Activated CD4-positive, CD25-positive, alpha-beta regulatory T cell treated with anti-CD3 and anti-CD28 coated beads, Interleukin-2, amount 50 U/mL, for 24 hours (primary cell): ENCODE results near the gene ZNF398.
"Not testable (repeated sequence)": the region's sequence is repeated elsewhere in the genome, so short reads cannot be mapped to it uniquely, and the experiment has no call there.

Experiments
- ATAC-seq, 2 donors: fragments of 150-1000 bp; cut with Tn5 transposase; one replicate each; pipeline ENCODE4 v1.10.0; 2021; ENCODE audit warnings: mild to moderate bottlenecking in 1 of 2, moderate library complexity in 1 of 2

The ZNF398 gene

GRCh38 chr7:149147072-149147751, at the start of gene ZNF398:
ZNF398 (plus strand) TSS chr7:149147453; CDS start chr7:149147743, 290 bp downstream.
- ATAC-seq, result peak; percentile 86

DNA sequence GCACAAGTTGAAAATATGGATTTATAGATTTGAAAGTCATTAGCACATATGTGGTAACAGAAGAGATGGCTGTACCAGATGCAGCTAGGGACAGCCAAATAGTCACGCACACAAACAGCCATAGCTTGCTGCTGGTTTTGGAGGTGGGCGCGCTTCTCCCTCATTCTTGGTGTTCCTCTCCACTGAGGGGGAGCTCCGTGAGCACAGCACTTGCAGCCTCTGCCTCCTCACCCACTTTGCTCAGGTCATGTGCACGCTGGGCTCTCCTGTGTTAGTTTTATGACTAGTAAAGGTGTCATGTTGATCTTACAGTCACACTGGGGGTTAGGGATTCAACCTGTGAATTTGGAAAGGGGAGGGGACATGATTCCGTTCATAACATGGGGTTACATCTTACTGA, 48.2 kb upstream of the ZNF398 start:
- ATAC-seq, result no peak

DNA sequence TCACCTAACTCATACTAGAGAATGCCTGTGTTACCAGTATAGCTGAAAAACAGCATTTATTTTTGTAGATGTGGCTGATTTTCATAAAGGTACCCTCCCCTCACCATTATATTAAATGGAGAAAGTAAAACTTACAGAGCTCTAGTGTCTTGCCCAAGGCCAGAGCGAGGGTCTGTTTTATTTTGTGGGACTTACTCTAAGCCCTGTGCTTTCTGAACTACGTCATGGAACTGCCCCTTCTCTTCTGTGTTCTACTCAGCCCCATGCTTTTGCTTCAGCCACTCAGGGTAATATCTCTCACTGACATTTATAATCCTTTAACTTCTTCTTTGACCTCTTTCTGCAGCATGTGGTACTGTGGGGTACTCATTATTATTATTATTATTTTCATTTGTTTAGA, 46.4 kb upstream of the ZNF398 start:
- no peak for ATAC-seq

DNA sequence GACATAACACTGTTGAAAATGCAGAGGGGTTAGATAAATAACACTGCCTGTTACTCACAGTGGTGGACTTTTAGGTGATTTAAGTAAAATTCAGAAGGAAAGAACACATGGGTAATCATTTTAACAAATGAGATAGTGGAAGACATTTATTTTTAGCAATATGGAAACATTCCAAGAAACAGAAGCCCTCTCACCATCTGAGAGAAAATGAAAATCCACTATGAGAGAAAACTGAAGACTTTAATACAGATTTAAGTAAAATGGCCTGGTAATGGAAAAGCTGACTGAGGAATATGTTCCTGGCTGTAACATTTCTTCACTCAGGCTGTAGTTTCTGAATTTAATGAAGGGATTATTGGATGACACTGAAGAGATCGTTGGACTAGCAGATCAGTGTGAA, 44.6 kb upstream of the ZNF398 start:
- no peak for ATAC-seq

DNA sequence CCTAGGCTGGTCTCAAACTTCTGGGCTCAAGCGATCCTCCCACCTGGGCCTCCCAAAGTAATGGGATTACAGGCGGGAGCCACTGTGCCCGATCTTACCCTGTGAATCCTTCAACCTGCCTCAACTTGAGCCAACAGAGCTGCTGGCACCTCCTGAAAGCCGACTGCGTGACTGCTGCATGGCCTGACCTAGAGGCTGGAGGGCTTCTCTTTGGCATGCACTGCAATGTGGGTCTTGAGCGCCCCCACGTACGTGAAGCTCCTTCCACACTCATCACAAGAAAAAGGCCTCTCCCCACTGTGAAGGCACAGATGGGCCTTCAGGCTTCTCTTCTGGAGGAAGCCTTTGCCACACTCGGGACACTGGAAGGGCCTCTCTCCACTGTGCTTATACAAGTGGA, 43.8 kb upstream of the ZNF398 start:
- ATAC-seq, result no peak

- no peak for ATAC-seq
Measured at GRCh38 chr7:149104214-149104613, 43.0 kb upstream of the ZNF398 start.

DNA sequence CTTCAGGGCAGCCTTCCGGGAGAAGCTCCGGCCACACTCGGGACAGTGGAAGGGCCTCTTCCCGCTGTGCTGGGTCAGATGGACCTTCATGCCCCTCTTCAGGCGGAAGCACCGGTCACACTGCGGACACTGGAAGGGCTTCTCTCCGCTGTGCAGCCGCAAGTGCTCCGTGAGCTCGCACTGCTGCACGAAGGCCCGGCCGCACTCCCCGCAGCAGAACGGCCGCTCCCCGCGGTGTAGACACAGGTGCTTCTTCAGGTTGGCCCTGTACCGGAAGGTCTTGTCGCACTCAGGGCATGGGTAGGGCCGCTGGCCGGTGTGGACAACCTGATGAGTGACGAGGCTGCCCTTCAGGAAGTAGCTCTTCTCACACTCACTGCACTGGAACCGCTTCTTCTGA, 42.5 kb upstream of the ZNF398 start:
- ATAC-seq, result no peak

- ATAC-seq, result no peak
Measured at GRCh38 chr7:149109969-149110368, 37.3 kb upstream of the ZNF398 start.

- no peak for ATAC-seq
Measured at GRCh38 chr7:149125189-149125862, 21.9 kb upstream of the ZNF398 start.

GRCh38 chr7:149125863-149126661, 21.2 kb upstream of the ZNF398 start, which contains the start of gene ZNF425:
ZNF425 (minus strand) TSS chr7:149126324; CDS start chr7:149126213, 111 bp downstream.
- peak; percentile 89 to 90 for ATAC-seq

DNA sequence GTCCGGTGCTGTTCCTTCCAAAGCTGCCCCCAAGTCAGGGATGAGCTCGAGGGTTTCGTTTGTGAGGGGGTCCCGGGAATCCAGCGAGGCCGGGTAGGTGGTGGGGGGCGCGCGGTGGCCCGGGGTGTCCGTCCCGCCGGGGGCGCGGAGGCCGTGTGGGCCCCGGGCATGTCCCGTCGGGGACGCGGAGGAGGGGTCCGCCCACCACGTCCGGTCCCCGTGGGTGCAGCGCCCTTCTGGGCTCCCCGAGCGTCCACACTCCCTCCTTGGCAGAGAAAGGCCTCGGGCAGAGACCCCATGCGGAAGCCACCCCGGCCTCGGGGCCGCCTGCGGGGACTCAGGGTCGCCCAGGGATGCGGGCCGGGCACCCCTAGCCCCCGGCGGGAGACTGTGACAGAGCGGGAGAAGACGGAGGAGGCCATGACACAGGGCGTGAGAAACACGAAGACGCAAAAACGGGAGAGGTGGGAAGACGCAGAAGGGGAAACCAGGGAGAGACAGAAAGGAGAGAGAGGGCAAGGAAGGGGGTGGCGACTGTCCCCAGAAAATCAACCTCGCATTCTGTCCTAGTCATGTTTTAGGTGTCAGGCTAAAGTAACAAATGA, 20.5 kb upstream of the ZNF398 start:
- peak; percentile 49 to 59 for ATAC-seq

DNA sequence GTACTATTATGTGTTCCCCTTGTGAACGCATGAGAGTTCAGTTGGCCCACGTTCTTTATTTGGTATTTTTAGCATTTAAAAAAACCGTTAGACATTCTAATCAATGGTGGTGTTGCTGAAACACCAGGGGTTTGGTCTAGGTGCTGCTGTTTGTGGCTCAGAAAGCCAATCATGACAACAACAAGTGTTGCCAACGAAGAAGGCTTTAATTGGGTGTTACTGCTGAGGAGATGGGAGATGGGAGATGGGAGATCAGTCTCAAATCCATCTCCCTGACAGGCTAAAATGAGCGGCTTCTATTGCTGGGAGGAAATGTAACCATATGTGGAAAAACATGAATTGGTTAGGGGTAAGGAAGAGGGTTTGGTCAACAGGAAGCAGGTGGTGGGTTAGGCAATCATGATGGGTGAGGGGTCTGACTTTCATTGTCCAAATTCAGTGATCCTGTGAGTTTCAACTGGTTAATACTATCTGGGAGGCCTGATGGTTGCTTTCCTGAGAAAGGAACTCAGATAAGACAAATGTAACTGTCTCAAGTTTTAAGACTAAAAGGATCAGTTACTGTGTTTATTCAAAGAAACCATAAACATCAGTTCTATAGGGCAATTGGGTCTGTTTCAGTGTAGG, 16.6 kb upstream of the ZNF398 start:
- no peak for ATAC-seq

GRCh38 chr7:149133028-149133710, 14.1 kb upstream of the ZNF398 start:
- no peak for ATAC-seq

DNA sequence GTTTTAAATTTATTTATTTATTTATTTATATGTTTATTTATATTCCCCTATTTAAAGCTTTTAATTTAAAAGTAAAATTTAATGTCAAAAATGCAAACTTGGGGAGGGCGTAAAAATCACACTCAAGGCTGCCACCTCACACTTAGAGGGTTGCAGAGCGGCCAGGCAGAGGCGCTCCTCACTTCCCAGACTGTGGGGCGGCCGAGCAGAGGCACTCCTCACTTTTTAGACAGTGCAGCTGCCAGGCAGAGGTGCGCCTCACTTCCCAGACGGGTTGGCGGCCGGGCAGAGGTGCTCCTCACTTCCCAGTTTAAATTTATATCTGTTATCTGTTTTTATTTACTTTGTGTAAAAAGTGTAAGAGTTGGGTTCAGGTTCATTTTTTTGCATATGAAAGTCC, 11.1 kb upstream of the ZNF398 start:
- ATAC-seq, result no peak

GRCh38 chr7:149140831-149141230, 6.4 kb upstream of the ZNF398 start:
- no peak for ATAC-seq

GRCh38 chr7:149141893-149142292, 5.4 kb upstream of the ZNF398 start:
- ATAC-seq, result no peak

DNA sequence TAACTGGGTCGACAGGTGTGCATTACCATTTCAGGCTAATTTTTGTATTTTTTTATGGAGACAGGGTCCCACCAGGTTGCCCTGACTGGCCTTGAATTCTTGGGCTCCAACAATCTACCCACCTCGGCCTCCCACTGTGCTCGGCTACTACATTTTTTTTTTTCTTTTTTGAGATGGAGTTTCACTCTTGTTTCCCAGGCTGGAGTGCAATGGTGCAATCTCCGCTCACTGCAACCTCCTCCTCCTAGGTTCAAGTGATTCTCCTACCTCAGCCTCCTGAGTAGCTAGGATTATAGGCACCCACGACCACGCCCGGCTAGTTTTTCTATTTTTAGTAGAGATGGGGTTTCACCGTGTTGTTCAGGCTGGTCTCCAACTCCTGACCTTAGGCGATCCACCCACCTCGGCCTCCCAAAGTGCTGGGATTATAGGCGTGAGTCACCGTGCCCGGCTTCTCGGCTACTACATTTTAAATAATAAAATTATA, 2.8 kb upstream of the ZNF398 start:
- ATAC-seq, result not testable (repeated sequence)

GRCh38 chr7:149145031-149145845, 2.0 kb upstream of the ZNF398 start:
- no peak for ATAC-seq

DNA sequence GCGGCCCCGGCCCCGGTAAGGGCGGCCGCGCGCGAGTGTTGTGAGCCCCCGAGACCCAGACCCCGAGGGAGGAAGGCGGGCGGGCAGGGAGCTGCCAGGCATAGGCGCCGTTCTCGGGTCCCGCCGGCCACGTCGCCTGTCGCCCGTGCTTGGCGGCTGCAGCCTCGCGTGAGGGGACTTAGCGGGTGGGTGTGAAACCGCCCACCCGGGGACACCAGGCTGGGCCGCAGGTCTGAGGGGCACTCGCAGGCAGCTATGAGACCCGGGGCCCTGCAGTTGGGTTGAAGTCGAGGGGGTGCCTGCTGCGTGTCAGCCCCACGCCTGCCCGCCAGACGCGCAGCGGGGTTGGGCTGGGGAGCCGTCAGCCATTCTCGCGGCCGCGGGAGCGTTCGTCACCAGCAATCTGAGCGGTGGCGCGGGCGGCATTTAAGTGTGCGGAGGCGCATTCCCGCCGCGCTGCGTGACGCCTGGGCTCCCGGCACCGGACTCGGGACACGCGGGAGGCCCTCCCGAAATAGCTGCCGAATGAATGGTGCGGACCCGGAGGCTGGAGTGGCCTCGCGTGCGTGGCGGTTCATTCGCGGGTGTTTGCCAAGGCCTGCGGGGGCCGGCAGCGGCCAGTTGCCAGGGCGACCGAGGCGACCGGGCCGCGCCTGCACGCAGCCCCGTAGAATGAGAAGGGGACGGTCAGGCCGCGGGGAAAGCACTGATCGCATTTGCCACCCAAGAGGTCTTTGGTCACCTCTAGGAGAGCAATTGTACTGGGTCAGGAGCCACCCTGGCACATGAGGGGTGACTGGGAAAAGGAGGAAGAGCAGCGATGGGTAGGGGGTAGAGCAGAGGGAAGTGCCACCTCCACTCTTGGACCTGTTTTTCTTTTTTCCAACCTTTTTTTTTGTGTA, 750 bp downstream of the ZNF398 start:
- peak; percentile 39 to 46 for ATAC-seq

- no peak for ATAC-seq
Measured at GRCh38 chr7:149150981-149151380, 3.7 kb downstream of the ZNF398 start.
